Muscle layer of duodenum (tissue), 2 donors: ENCODE measurements around the gene COL6A3.

Experiments
- H3K27ac ChIP-seq: one replicate; pipeline ENCODE4 v1.7.0; 2013; ENCODE audit warnings: mild to moderate bottlenecking, low read length
- H3K27me3 ChIP-seq: one replicate; pipeline ENCODE4 v1.7.0; 2013; ENCODE audit warnings: low read depth, mild to moderate bottlenecking, control low read depth, low read length
- H3K36me3 ChIP-seq, 2 donors: one replicate each; pipeline ENCODE4 v1.7.0; 2013; ENCODE audit warnings: low read length in 2 of 2, control low read depth in 1 of 2, mild to moderate bottlenecking in 1 of 2; ENCODE audit not compliant: insufficient read depth in 2 of 2, control insufficient read depth in 1 of 2
- H3K4me1 ChIP-seq, 2 donors: one replicate each; pipeline ENCODE4 v1.7.0; 2013; ENCODE audit warnings: low read length in 2 of 2, mild to moderate bottlenecking in 2 of 2, control low read depth in 1 of 2, moderate library complexity in 1 of 2; ENCODE audit not compliant: insufficient read depth in 2 of 2, control insufficient read depth in 1 of 2
- H3K4me3 ChIP-seq, 2 donors: one replicate each; pipeline ENCODE4 v1.7.0; 2013; ENCODE audit warnings: low read length in 2 of 2, low read depth in 1 of 2, mild to moderate bottlenecking in 1 of 2
- H3K9me3 ChIP-seq, 2 donors: one replicate each; pipeline ENCODE4 v1.7.0; 2013; ENCODE audit warnings: low read length in 2 of 2, control low read depth in 1 of 2, mild to moderate bottlenecking in 1 of 2; ENCODE audit not compliant: control insufficient read depth in 1 of 2
- donor health status: healthy.

The COL6A3 gene

GRCh38 chr2:237289139-237289538, 124.8 kb downstream of the COL6A3 start:
- no peak overlapping the region for H3K4me3 ChIP-seq
- H3K27me3 ChIP-seq, result no peaks in the 10 kb centered on the region
- H3K36me3 ChIP-seq, result no peaks in the 10 kb centered on the region
- H3K4me1 ChIP-seq, result peaks cover 19 to 27% of the 10 kb centered on the region in 2 donors
- no peaks in the 10 kb centered on the region for H3K9me3 ChIP-seq
- H3K27ac ChIP-seq, result peak overlapping the region; percentile 16

- Histone ChIP-seq H3K4me3 (no peak overlapping the region), H3K4me1 (peaks cover 17 to 27% of the 10 kb centered on the region in 2 donors), H3K9me3 (no peaks in the 10 kb centered on the region), H3K27ac (no peak overlapping the region), H3K27me3 (no peaks in the 10 kb centered on the region), H3K36me3 (no peaks in the 10 kb centered on the region)
Measured at GRCh38 chr2:237287872-237288271, 126.1 kb downstream of the COL6A3 start.

GRCh38 chr2:237283131-237283928, 130.6 kb downstream of the COL6A3 start:
- H3K4me3 ChIP-seq, result no peak overlapping the region
- H3K27ac ChIP-seq, result peak overlapping the region; percentile 40
- peaks cover 0 to 8% of the 10 kb centered on the region in 2 donors for H3K4me1 ChIP-seq

GRCh38 chr2:237282568-237283128, 131.3 kb downstream of the COL6A3 start:
- Histone ChIP-seq H3K4me3 (no peak overlapping the region), H3K27ac (peak overlapping the region; percentile 40), H3K4me1 (peaks cover 0 to 8% of the 10 kb centered on the region in 2 donors), H3K27me3 (no peaks in the 10 kb centered on the region), H3K36me3 (no peaks in the 10 kb centered on the region), H3K9me3 (no peaks in the 10 kb centered on the region)

More at GRCh38 chr2:237283131-237283928, 130.6 kb downstream of the COL6A3 start:
- Histone ChIP-seq H3K36me3 (no peaks in the 10 kb centered on the region), H3K27me3 (no peaks in the 10 kb centered on the region), H3K9me3 (no peaks in the 10 kb centered on the region)

- H3K27ac ChIP-seq, result peak overlapping the region; percentile 36
- no peaks in the 10 kb centered on the region for H3K9me3 ChIP-seq
- H3K36me3 ChIP-seq, result no peaks in the 10 kb centered on the region
- H3K27me3 ChIP-seq, result no peaks in the 10 kb centered on the region
- no peak overlapping the region for H3K4me3 ChIP-seq
- H3K4me1 ChIP-seq, result peaks cover 0 to 8% of the 10 kb centered on the region in 2 donors
Measured at GRCh38 chr2:237281836-237282306, 132.1 kb downstream of the COL6A3 start.

- peaks cover 0 to 8% of the 10 kb centered on the region in 2 donors for H3K4me1 ChIP-seq
- peak overlapping the region; percentile 26 for H3K27ac ChIP-seq
- no peaks in the 10 kb centered on the region for H3K36me3 ChIP-seq
- no peak overlapping the region for H3K4me3 ChIP-seq
- H3K9me3 ChIP-seq, result no peaks in the 10 kb centered on the region
- H3K27me3 ChIP-seq, result no peaks in the 10 kb centered on the region
Measured at GRCh38 chr2:237280939-237281338, 133.0 kb downstream of the COL6A3 start.

- H3K4me1 ChIP-seq, result peaks cover 0 to 8% of the 10 kb centered on the region in 2 donors
- no peak overlapping the region for H3K4me3 ChIP-seq
- H3K9me3 ChIP-seq, result no peaks in the 10 kb centered on the region
- no peaks in the 10 kb centered on the region for H3K27me3 ChIP-seq
- no peaks in the 10 kb centered on the region for H3K36me3 ChIP-seq
- H3K27ac ChIP-seq, result no peak overlapping the region
Measured at GRCh38 chr2:237280229-237280628, 133.7 kb downstream of the COL6A3 start.

- Histone ChIP-seq H3K4me3 (no peak overlapping the region), H3K27ac (peak overlapping the region; percentile 67), H3K27me3 (no peaks in the 10 kb centered on the region), H3K4me1 (peaks cover 0 to 8% of the 10 kb centered on the region in 2 donors), H3K36me3 (no peaks in the 10 kb centered on the region), H3K9me3 (no peaks in the 10 kb centered on the region)
Measured at GRCh38 chr2:237279012-237279768, 134.8 kb downstream of the COL6A3 start.

- no peaks in the 10 kb centered on the region for H3K9me3 ChIP-seq
- no peaks in the 10 kb centered on the region for H3K27me3 ChIP-seq
- no peak overlapping the region for H3K4me3 ChIP-seq
- H3K36me3 ChIP-seq, result no peaks in the 10 kb centered on the region
- peaks cover 0 to 8% of the 10 kb centered on the region in 2 donors for H3K4me1 ChIP-seq
- H3K27ac ChIP-seq, result no peak overlapping the region
Measured at GRCh38 chr2:237278568-237278967, 135.4 kb downstream of the COL6A3 start.

GRCh38 chr2:237276716-237277490, 137.1 kb downstream of the COL6A3 start:
- Histone ChIP-seq H3K4me3 (no peak overlapping the region), H3K27ac (no peak overlapping the region), H3K4me1 (peaks cover 0 to 3% of the 10 kb centered on the region in 2 donors), H3K9me3 (no peaks in the 10 kb centered on the region), H3K27me3 (no peaks in the 10 kb centered on the region), H3K36me3 (no peaks in the 10 kb centered on the region)
